Measurements from ENCODE around the gene LRRC8B.
"Not testable (repeated sequence)": the region's sequence is repeated elsewhere in the genome, so short reads cannot be mapped to it uniquely, and the experiment has no call there.

DNA sequence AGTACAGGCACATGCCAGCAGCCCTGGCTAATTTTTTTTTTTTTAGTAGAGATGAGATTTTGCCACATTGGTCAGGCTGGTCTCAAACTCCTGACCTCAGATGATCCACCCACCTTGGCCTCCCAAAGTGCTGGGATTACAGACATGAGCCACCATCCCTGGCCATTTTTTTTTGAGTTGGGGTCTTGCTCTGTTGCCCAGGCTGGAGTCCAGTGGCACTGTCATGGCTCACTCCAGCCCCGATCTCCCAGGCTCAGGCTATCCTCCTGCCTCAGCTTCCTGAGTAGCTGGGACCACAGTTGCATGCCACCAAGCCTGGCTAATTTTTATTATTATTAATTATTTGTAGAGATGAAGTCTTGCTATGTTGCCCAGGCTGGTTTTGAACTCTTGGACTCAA lies 19.0 kb downstream of the LRRC8B start:
- TF ChIP-seq CTCF, POLR2A (IDR thresholded peaks at IDR 0.05): not testable (repeated sequence)

All from testis (tissue), 2 donors.